HG02840 (cell line): ENCODE results near the gene VAMP7.
"Not testable (repeated sequence)": the region's sequence is repeated elsewhere in the genome, so short reads cannot be mapped to it uniquely, and the experiment has no call there.

Experiments
- ATAC-seq: cut with Tn5 transposase; IDR thresholded peaks from one replicate; pipeline ENCODE4 v1.9.1; 2021; ENCODE audit warnings: mild to moderate bottlenecking, moderate library complexity, moderate number of reproducible peaks; ENCODE audit not compliant: unreplicated experiment, low FRiP score

Gene VAMP7

GRCh38 chrX:155986995-155987394, 105.8 kb downstream of the VAMP7 start:
- not testable (repeated sequence) for ATAC-seq

DNA sequence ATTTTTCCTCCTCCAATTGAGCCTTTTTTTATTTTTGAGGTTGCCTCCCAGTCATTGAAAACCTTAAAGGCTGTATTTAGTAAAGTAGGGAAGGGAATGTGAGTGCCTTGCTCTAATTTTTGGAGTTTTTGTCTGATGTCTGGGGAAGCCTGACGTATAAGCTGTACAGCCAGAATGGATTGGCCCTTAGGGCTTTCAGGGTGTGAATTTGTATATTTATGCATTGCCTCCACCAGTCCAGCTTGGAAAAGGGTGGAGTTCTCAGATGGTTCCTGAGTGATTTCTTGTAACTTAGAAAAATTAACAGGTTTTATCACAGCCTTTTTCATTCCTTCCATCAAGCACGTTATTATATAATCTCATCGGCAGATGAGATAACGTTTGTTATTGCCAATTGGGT, 107.7 kb downstream of the VAMP7 start:
- ATAC-seq, result no peak
